Upper lobe of left lung (tissue), 4 donors: ENCODE measurements around the gene KMO.

Source experiments
- POLR2A ChIP-seq, 4 donors: fragments of 450-650 bp; IDR thresholded peaks; one replicate each; pipeline ENCODE4 v1.5.1; 2016 to 2017; ENCODE audit warnings: antibody characterized with exemption in 4 of 4, mild to moderate bottlenecking in 2 of 4
- TF ChIP-seq, protein P1 (sequence below), 6 experiments: fragments of 450-650 bp in 4 of 6; fragments of 200-600 bp in 2 of 6; sonication (generic) in 2 of 6; IDR thresholded peaks; one replicate each; pipeline ENCODE4 v1.5.1; 2016 to 2019; ENCODE audit warnings: antibody characterized with exemption in 6 of 6

DNA sequence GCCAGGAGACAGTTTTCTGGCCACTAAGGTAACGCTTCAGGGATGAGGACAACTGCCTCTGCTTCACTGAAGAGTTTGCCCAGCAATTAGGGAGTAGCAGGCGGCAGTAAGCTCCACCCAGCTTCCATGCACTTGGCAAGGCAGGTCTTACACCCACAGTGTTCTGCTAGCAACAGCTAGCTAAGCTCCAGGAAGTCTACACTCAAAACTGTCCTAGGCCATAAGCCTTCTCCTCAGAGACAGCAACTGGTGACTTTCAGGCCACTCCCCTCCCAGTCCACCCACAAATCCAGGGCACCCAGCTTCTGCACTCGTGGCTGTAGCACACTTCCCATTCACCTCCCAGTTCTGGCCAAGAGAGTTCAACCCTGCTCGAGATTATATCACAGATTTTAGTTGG, 47.3 kb downstream of the KMO start:
- TF ChIP-seq, protein P1, sequence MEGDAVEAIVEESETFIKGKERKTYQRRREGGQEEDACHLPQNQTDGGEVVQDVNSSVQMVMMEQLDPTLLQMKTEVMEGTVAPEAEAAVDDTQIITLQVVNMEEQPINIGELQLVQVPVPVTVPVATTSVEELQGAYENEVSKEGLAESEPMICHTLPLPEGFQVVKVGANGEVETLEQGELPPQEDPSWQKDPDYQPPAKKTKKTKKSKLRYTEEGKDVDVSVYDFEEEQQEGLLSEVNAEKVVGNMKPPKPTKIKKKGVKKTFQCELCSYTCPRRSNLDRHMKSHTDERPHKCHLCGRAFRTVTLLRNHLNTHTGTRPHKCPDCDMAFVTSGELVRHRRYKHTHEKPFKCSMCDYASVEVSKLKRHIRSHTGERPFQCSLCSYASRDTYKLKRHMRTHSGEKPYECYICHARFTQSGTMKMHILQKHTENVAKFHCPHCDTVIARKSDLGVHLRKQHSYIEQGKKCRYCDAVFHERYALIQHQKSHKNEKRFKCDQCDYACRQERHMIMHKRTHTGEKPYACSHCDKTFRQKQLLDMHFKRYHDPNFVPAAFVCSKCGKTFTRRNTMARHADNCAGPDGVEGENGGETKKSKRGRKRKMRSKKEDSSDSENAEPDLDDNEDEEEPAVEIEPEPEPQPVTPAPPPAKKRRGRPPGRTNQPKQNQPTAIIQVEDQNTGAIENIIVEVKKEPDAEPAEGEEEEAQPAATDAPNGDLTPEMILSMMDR (IDR thresholded peaks at IDR 0.05), result no peak
- no peak for TF ChIP-seq POLR2A (IDR thresholded peaks at IDR 0.05)
